ENCODE measurements around the gene KIAA0513. TPM values are rescaled to one million over a fixed set of nuclear protein-coding genes. Genes with fewer than 3 reads are reported as not detected.

Gene KIAA0513
- total RNA-seq, 1 experiment from 2014 or later = 2.4 TPM

DNA sequence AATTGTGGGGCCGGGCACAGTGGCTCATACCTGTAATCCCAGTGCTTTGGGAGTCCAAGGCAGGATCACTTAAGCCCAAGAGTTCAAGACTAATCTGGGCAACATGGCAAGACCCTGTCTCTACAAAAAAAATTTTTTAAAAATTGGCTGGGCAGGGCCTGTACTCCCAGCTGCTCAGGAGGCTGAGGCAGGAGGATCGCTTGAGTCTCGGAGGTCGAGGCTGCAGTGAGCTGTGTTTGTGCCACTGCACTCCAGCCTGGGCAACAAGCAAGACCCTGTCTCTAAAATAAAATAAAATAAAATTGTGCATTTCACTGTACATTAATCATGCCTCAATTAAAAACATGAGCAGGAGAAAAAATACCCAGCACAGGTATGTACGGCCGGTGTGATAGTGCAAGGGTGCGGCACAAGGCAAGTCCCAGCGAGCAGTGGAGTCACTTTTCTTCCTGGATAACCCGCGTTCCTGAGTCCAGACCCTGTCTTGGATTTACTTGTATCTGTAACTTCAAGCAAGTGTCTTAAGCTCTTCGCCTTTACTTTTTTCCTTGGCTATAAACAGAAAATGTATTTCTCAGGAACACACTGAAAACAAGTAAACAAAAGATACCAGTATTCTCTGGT lies 27.6 kb upstream of the KIAA0513 start:
- H3K27ac ChIP-seq = no peak overlapping the region
- no peaks in the 10 kb centered on the region for H3K9me3 ChIP-seq (replicated peaks)
- no peaks in the 10 kb centered on the region for H3K4me1 ChIP-seq
- DNase-seq = no peak
- H3K36me3 ChIP-seq = peaks cover 4% of the 10 kb centered on the region; the same call in 1 of the 2 replicates
- H3K27me3 ChIP-seq = no peaks in the 10 kb centered on the region
- H3K4me3 ChIP-seq = no peak overlapping the region

GRCh38 chr16:85002099-85002541 lies 25.5 kb upstream of the KIAA0513 start:
- Histone ChIP-seq H3K36me3 (peaks cover 4% of the 10 kb centered on the region; the same call in 1 of the 2 replicates), H3K4me3 (no peak overlapping the region), H3K9me3 (replicated peaks) (no peaks in the 10 kb centered on the region), H3K4me1 (no peaks in the 10 kb centered on the region), H3K27ac (no peak overlapping the region), H3K27me3 (no peaks in the 10 kb centered on the region)
- DNase-seq = no peak

GRCh38 chr16:85002608-85003007 lies 25.0 kb upstream of the KIAA0513 start:
- DNase-seq = no peak
- no peak overlapping the region for H3K27ac ChIP-seq
- H3K4me1 ChIP-seq = no peaks in the 10 kb centered on the region
- H3K9me3 ChIP-seq (replicated peaks) = no peaks in the 10 kb centered on the region
- no peaks in the 10 kb centered on the region for H3K27me3 ChIP-seq
- H3K4me3 ChIP-seq = no peak overlapping the region
- peaks cover 4% of the 10 kb centered on the region; the same call in 1 of the 2 replicates for H3K36me3 ChIP-seq

DNA sequence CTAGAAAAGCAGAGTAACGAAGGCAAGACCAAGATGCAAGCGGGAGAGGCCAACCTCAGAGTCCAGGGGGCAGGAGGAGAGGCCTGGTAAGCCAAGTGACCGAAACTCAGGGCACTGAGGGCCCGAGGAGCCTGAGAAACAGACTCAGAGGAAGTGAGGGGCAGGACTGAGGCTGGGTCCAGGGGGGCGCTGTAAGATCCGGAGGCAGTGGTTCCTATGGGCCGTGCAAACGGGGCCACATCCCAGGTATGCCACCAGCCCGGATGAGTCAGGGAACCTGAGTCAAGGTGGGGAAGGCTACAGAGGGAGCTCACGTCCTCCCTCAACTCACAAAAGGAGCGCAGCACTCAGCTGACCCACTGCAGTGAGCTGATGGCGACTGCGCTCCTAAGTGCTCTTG lies 24.5 kb upstream of the KIAA0513 start:
- Histone ChIP-seq H3K9me3 (replicated peaks) (no peaks in the 10 kb centered on the region), H3K27ac (no peak overlapping the region), H3K4me3 (no peak overlapping the region), H3K4me1 (no peaks in the 10 kb centered on the region), H3K27me3 (no peaks in the 10 kb centered on the region), H3K36me3 (peaks cover 4% of the 10 kb centered on the region; the same call in 1 of the 2 replicates)
- no peak for DNase-seq

DNA sequence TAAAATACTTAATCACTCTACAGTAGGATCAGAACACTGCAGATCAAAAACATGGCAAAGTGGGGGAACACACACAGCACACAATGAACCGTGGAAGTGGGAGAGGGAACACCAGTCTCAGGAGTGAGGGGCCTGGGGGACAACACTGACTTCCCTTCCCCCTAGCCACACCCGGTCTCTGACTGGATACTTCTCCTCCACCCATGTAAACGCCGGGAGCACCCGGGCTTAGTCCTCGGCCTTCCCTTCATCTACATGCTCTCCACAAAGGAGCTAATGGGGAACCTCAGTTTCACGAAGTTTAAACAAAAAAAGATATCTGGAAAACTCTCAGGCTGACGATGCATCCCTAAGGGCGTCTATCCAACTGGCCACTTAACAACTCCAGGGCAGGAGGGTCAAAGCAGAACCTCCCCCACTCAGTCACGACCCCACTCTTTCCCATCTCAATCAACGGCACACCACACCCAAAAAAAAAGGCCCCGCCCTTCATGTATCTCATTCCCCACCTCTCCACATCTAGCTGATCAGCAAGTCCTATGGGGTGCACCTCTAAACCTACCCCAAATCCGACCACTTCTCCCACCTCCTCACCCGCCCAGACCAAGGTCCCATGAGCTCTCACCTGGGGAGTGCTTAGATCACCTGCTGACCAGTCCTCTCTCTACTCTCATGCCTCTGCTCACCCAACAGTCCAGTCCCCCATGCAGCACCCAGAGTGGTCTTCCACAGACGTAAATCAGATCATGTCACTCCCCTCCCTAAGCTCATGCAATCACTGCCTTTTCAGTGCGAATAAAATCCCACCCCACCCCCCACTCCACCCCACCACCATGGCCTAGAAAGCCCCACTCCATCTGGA lies 23.6 kb upstream of the KIAA0513 start:
- Histone ChIP-seq H3K27me3 (no peaks in the 10 kb centered on the region), H3K4me1 (no peaks in the 10 kb centered on the region), H3K4me3 (no peak overlapping the region), H3K36me3 (peaks cover 2% of the 10 kb centered on the region; the same call in 1 of the 2 replicates), H3K9me3 (replicated peaks) (no peaks in the 10 kb centered on the region), H3K27ac (no peak overlapping the region)
- DNase-seq = no peak

- DNase-seq = no peak
- Histone ChIP-seq H3K4me1 (no peaks in the 10 kb centered on the region), H3K27me3 (no peaks in the 10 kb centered on the region), H3K27ac (no peak overlapping the region), H3K9me3 (replicated peaks) (no peaks in the 10 kb centered on the region), H3K4me3 (no peak overlapping the region), H3K36me3 (no peaks in the 10 kb centered on the region)
Measured at GRCh38 chr16:85004587-85005205, 22.9 kb upstream of the KIAA0513 start.

GRCh38 chr16:85005285-85006069 lies 22.1 kb upstream of the KIAA0513 start:
- Histone ChIP-seq H3K4me1 (no peaks in the 10 kb centered on the region), H3K36me3 (no peaks in the 10 kb centered on the region), H3K9me3 (replicated peaks) (no peaks in the 10 kb centered on the region), H3K4me3 (no peak overlapping the region), H3K27ac (no peak overlapping the region), H3K27me3 (no peaks in the 10 kb centered on the region)
- no peak for DNase-seq

- Histone ChIP-seq H3K27ac (no peak overlapping the region), H3K4me1 (no peaks in the 10 kb centered on the region), H3K36me3 (no peaks in the 10 kb centered on the region), H3K27me3 (no peaks in the 10 kb centered on the region), H3K9me3 (replicated peaks) (no peaks in the 10 kb centered on the region), H3K4me3 (no peak overlapping the region)
- no peak for DNase-seq
Measured at GRCh38 chr16:85006639-85007038, 21.0 kb upstream of the KIAA0513 start.

DNA sequence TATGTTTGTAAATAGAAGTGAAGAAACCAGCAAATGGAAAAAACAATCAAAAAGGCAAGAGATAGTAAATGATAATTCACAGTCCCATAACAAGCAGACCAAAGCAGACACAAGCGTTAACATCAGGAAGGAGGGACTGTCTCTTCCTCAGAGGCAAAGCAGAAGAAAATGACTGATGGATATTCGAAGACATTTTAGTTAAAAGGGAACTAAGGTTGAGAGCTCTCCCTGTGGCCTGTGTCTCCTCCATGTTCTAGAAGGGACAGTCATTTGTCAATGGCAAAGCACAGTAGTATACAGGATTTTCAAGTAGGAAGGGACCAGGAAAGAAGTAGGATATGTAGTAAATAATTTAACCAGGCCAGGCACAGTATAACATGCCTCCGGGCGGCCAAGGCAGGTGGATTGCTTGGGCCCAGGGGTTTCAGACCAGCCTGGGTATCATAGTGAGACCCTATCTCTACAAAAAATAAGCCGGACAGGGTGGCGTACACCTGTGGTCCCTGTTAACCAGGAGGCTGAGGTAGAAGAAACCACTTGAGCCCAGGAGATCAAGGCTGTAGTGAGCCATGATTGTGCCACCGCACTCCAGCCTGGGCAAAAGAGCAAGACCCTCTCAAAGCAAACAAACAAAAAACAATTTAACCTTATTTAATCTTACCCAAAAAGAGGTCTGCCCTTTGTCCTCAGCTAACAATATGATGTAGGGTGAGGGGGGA lies 19.9 kb upstream of the KIAA0513 start:
- no peak for DNase-seq
- H3K27me3 ChIP-seq = no peaks in the 10 kb centered on the region
- H3K4me1 ChIP-seq = no peaks in the 10 kb centered on the region
- no peak overlapping the region for H3K4me3 ChIP-seq
- no peaks in the 10 kb centered on the region for H3K9me3 ChIP-seq (replicated peaks)
- H3K27ac ChIP-seq = no peak overlapping the region
- no peaks in the 10 kb centered on the region for H3K36me3 ChIP-seq

- Histone ChIP-seq H3K36me3 (no peaks in the 10 kb centered on the region), H3K9me3 (replicated peaks) (no peaks in the 10 kb centered on the region), H3K4me3 (no peak overlapping the region), H3K27ac (no peak overlapping the region), H3K4me1 (no peaks in the 10 kb centered on the region), H3K27me3 (no peaks in the 10 kb centered on the region)
- DNase-seq = no peak
Measured at GRCh38 chr16:85008271-85008670, 19.3 kb upstream of the KIAA0513 start.

- Histone ChIP-seq H3K4me1 (peaks cover 3% of the 10 kb centered on the region; the same call in 1 of the 2 replicates), H3K9me3 (replicated peaks) (no peaks in the 10 kb centered on the region), H3K4me3 (peak overlapping the region; percentile 87), H3K27ac (no peak overlapping the region), H3K36me3 (no peaks in the 10 kb centered on the region), H3K27me3 (no peaks in the 10 kb centered on the region)
- DNase-seq = no peak
Measured at GRCh38 chr16:85010446-85010930, 17.1 kb upstream of the KIAA0513 start.

DNA sequence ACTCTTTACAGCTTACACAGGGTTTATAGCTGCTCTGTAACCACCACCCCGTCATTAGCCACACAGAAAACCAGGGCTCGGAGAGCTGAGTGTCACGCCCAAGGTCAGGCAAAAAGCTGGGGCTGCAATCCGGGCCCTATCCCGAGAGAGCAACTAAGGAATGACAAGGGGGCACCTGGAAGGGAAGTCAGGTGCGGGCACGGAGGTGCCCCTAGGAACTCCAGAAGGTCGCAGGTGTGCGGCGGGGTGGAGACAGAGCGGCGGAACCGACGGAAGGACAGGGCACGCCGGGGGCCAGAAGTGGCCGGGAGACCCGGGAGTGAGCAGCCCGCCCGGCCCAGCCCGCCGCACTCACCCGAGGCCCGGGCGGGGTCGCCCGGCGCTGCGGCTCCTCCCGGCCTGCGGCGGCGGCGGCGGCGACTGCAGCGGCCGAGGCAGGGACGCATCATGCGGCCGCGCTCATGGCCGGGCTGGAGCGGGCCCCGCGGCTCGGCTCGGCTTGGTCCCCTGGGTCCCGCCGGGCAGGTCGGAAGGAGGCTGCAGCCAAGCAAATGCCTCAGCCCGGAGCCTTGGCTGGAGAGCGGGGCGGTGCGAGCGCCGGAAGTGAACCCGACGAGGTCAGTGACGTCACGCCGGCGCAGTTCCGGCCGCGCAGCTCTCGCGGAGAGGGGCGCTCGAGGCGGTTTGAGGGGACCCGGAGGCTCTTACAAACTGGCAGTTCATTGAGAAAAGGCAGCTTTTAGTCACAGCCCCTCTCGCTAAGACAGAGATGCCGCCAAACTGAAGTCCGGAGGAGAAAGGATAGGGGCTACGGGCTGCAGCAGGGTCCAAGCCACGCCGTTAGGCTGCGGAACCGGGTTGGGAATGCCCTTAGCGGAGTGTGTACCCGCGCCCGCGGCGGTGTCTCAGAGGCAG lies 16.4 kb upstream of the KIAA0513 start, which contains the start of gene ZDHHC7:
Gene ZDHHC7 (minus strand): TSS at position 605 of the 915 bp plus-strand sequence. CDS start 20,917 bp downstream, outside the sequence.
- Histone ChIP-seq H3K27me3 (no peaks in the 10 kb centered on the region), H3K4me1 (peaks cover 9% of the 10 kb centered on the region), H3K36me3 (no peaks in the 10 kb centered on the region), H3K9me3 (replicated peaks) (no peaks in the 10 kb centered on the region), H3K27ac (peak within 1 kb of the TSS; percentile 79), H3K4me3 (peak within 1 kb of the TSS; percentile 87)
- peak; percentile 76 to 79 for DNase-seq

GRCh38 chr16:85011846-85012284 lies 15.7 kb upstream of the KIAA0513 start:
- Histone ChIP-seq H3K9me3 (replicated peaks) (no peaks in the 10 kb centered on the region), H3K4me1 (peaks cover 16% of the 10 kb centered on the region), H3K4me3 (peak overlapping the region; percentile 87), H3K36me3 (no peaks in the 10 kb centered on the region), H3K27ac (peak overlapping the region; percentile 79), H3K27me3 (no peaks in the 10 kb centered on the region)
- DNase-seq = no peak

Measured in SJCRH30 (cell line).